SW480 (cell line): ENCODE data around the gene LRIG1.

Experiments
- DNase-seq: peaks from one replicate; pipeline ENCODE4 v3.0.0-alpha.2; 2016; ENCODE audit warnings: low spot score

Gene LRIG1

GRCh38 chr3:66401157-66401550 is 99.7 kb downstream of the LRIG1 start:
- DNase-seq: no peak

- DNase-seq: no peak
Measured at GRCh38 chr3:66400411-66401156, 100.2 kb downstream of the LRIG1 start.

GRCh38 chr3:66399529-66400232 is 101.1 kb downstream of the LRIG1 start:
- DNase-seq: no peak

- no peak for DNase-seq
Measured at GRCh38 chr3:66398228-66399025, 102.4 kb downstream of the LRIG1 start.

- peak; percentile 9 for DNase-seq
Measured at GRCh38 chr3:66397745-66398144, 103.1 kb downstream of the LRIG1 start.

GRCh38 chr3:66396888-66397287 is 103.9 kb downstream of the LRIG1 start:
- DNase-seq: no peak

GRCh38 chr3:66396161-66396760 is 104.6 kb downstream of the LRIG1 start:
- DNase-seq: no peak

GRCh38 chr3:66395635-66396034 is 105.2 kb downstream of the LRIG1 start:
- no peak for DNase-seq

GRCh38 chr3:66394753-66395249 is 106.0 kb downstream of the LRIG1 start:
- DNase-seq: no peak

GRCh38 chr3:66394019-66394752 is 106.6 kb downstream of the LRIG1 start:
- no peak for DNase-seq

GRCh38 chr3:66393333-66394005 is 107.4 kb downstream of the LRIG1 start:
- no peak for DNase-seq

GRCh38 chr3:66392966-66393332 is 107.9 kb downstream of the LRIG1 start:
- no peak for DNase-seq

- DNase-seq: no peak
Measured at GRCh38 chr3:66392512-66392911, 108.3 kb downstream of the LRIG1 start.

GRCh38 chr3:66390013-66390412 is 110.8 kb downstream of the LRIG1 start:
- no peak for DNase-seq

- no peak for DNase-seq
Measured at GRCh38 chr3:66386925-66387650, 113.7 kb downstream of the LRIG1 start.

GRCh38 chr3:66386011-66386924 is 114.6 kb downstream of the LRIG1 start:
- no peak for DNase-seq

- no peak for DNase-seq
Measured at GRCh38 chr3:66385066-66385465, 115.8 kb downstream of the LRIG1 start.

- no peak for DNase-seq
Measured at GRCh38 chr3:66383998-66384745, 116.7 kb downstream of the LRIG1 start.
